ENCODE data around the gene SH3PXD2B.
"Not testable (repeated sequence)": the region's sequence is repeated elsewhere in the genome, so short reads cannot be mapped to it uniquely, and the experiment has no call there.

Gene SH3PXD2B

GRCh38 chr5:172399826-172400225, 54.5 kb downstream of the SH3PXD2B start:
- DNase-seq (ENCODE audit: low read depth) = no peak

- no peak for DNase-seq (ENCODE audit: low read depth)
Measured at GRCh38 chr5:172399336-172399735, 55.0 kb downstream of the SH3PXD2B start.

DNA sequence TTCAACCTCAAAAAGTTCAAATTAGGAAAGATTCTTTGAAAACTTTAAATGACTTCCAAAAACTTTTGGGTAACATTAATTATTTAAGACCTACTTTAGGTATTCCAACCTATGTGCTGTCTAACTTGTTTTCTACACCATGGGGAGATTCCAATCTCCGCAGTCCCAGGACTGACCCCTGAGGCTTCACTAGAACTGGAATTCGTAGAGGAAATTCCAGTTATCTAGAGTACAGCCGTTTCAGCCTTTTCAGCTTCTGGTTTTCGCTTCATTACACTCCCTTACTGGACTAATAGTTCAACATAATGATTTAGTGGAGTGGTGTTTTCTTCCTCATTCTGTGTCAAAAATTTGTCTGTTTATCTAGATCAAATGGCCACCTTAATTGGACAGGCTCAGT, 55.7 kb downstream of the SH3PXD2B start:
- DNase-seq (ENCODE audit: low read depth) = not testable (repeated sequence)

- not testable (repeated sequence) for DNase-seq (ENCODE audit: low read depth)
Measured at GRCh38 chr5:172396994-172397393, 57.3 kb downstream of the SH3PXD2B start.

GRCh38 chr5:172396220-172396619, 58.1 kb downstream of the SH3PXD2B start:
- DNase-seq (ENCODE audit: low read depth) = no peak

DNA sequence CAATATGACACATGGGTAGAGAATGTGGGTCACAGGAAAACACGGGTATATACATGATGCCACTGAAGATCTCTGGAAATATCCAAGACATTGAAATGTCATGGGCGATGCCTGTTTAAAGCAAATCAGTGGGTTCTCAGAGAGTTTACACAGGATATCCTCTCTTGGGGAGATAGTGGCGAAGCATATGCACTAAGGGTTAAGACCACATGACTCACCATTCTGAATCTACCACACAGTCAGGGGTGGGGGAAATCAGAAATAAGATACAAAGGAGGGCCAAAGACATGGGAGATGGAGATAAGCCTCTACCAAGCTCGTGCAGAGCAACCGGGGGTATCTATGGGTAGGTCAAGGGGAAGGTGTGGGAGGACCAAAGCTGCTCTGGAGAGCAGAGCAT, 58.8 kb downstream of the SH3PXD2B start:
- DNase-seq (ENCODE audit: low read depth) = peak; percentile 59

DNA sequence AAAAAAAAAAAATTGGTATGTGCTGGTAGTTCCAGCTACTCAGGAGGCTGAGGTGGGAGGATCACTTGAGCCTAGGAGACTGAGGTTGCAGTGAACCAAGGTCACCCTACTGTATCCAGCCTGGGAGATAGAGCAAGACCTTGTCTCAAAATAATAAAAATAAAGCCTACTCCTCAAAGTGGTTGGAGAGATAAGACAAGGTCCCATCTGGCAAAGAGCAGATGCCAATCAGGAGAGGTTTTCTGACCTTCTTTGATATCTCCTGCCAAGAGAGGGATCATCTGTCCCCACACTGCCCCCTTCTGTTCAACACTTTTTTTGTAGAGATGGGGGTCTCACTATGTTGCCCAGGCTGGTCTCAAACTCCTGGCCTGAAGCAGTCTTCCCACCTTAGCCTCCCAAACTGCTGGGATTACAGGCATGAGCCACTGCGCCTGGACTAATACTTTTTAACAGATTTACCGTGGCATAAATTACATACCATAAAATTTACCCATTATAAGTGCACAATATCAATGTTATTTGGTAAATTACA, 64.7 kb downstream of the SH3PXD2B start:
- no peak for DNase-seq (ENCODE audit: low read depth)

DNA sequence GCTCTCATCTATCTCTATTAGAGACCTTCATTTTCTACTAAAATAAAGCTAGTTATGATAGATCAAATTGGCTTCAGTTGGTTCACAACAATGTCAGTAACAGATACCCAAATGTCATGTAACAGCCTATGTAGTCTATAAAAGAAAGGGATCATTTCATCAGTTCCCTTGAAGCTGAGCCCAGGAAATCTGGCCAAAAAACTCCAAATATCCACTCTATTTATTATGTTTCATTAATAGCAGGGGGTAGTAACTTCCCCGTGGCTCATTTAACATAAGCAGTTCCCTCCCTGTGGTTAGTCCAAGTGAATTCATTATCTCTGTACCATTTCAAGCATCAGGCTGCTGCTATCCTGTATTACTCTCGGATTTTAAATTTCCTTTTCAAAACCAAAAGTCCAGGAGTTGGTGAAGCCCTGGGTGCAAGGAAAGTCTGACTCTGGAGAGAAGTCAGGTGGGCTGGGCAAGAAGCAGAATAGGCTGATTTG, 66.0 kb downstream of the SH3PXD2B start:
- DNase-seq (ENCODE audit: low read depth) = no peak

DNA sequence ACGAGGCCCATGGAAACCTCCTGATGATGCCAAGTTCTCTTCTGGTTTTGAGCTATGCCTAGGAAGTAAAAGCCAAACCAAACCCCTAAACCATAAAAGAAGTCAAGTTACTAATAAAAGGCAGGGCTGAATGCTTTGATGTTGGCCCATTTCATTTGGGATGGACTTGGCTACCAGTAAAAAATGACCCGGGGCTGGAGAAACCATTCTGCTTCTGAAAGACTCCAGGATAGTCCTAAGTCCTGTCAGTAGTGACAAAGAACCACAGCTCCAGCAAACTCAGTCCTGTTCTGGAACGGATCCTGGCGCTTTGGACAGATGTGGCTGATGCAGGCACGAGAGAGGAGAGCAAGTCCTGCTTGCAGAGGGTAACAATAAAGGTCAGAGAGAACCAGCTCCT, 68.6 kb downstream of the SH3PXD2B start:
- no peak for DNase-seq (ENCODE audit: low read depth)

DNA sequence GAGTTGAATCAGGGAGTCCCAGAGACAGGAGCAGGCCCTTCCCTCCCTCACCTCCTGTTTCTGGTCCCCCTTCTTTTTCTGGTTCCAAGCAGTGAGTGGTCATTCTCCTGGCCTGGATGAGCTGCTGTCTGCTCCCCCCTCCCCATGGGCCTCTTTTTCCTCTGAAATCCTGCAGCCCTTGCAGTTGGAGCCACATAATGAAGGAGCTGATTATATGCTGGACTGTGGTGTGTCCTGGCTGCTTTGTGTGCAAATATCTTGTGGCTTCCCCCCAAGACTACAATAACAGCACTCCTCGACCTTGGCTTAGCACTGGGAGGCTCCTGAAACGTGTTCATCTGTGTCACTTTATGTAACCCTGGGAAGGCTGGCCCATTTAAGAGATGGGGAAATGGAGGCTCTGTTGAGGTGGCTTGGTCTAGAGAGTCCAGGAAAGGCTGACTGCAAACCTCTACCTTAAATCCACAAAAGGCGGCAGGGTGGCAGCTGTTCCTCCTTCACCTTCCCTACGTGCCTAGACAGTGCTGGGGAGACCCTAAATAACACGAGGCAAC, 69.2 kb downstream of the SH3PXD2B start:
- no peak for DNase-seq (ENCODE audit: low read depth)

- peak; percentile 60 for DNase-seq (ENCODE audit: low read depth)
Measured at GRCh38 chr5:172383191-172383802, 71.0 kb downstream of the SH3PXD2B start.

DNA sequence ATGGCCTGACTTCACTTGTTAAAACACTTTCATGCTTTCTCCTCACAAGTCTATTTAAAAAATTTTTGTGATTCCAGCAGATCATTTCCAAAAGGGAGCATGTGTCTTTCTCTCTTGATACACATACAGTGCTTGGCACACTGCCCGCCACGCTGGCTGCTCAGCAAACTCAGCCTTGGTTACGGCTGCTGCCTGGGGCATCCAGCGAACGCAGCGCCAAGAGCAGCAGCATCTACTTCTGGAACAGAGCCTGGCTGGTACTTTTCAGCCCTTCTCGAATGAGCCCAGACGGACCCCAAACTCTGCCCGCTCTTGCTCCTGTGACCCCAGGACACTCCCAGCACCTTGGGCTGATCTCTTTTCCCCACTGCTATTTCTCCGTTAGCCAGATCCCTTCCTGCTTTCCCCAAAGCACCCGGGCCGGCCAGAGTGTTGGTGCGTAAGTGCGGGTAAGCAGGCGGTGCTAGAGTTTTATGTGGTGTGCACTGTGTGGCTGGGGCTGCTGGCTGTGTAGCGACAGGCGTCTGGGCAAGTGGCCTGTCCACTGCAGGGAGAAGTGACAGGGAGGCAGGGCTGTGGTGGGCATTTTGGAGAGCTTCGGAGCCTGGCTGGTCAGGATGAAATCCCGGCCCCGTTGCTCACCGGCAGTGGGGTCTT, 73.2 kb downstream of the SH3PXD2B start:
- DNase-seq (ENCODE audit: low read depth) = no peak

DNA sequence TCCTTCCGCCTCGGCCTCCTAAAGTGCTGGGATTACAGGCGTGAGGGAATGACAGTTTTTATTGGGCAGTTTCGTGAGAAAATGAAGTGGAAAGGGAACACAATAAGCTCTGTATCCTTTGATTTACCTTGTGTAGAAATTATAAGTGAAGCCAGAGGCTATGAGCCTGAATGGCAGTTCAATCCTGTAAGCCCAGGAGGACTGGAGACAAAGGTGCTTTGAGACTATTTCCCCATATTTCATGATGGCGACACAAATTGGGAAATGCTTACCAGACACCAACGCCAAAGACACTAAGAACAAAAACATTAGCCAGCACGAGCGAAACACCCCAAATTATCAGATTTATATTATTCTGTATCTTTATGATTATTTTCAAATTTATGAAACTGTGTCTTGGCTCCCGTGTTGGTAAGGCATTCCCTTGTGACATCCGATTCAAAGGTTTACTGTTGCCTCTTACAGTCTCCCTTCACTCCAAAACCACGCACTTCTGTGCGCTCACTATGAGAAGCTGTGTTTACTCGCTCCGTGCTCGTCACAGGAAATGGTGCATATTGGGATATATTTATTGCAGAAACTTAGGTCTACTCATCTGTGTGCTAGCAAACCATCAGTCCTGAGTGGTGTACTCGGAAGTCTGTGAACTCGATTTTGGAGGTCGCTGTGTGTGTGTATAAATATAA, 73.9 kb downstream of the SH3PXD2B start:
- DNase-seq (ENCODE audit: low read depth) = no peak

- DNase-seq (ENCODE audit: low read depth) = no peak
Measured at GRCh38 chr5:172379481-172379880, 74.8 kb downstream of the SH3PXD2B start.

DNA sequence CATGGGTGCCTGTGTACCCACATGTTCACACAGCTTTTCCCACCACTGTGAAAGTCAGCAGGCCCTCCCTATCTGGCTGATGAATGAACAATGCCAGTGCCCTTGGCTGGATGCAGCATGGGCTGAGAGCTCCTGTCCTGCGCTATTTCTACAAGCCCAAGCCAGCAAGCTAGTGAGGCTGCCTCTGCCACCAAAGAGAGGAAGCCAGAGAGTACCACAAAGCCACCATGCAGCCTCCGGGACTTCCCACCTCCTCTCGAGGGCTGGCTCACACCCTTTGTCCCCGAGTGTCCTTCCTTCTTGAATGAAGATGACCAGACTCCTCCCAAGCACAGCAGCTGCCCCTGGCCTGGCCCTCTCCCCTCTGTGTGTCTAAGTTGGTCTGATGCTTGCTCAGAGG, 76.5 kb downstream of the SH3PXD2B start:
- DNase-seq (ENCODE audit: low read depth) = no peak

GRCh38 chr5:172377438-172377837, 76.9 kb downstream of the SH3PXD2B start:
- DNase-seq (ENCODE audit: low read depth) = no peak

- DNase-seq (ENCODE audit: low read depth) = no peak
Measured at GRCh38 chr5:172374783-172375182, 79.5 kb downstream of the SH3PXD2B start.

GRCh38 chr5:172373680-172374079, 80.6 kb downstream of the SH3PXD2B start:
- DNase-seq (ENCODE audit: low read depth) = no peak

- no peak for DNase-seq (ENCODE audit: low read depth)
Measured at GRCh38 chr5:172371684-172372083, 82.6 kb downstream of the SH3PXD2B start.

GRCh38 chr5:172370648-172371545, 83.4 kb downstream of the SH3PXD2B start:
- DNase-seq (ENCODE audit: low read depth) = peak; percentile 74

GRCh38 chr5:172370237-172370640, 84.1 kb downstream of the SH3PXD2B start:
- no peak for DNase-seq (ENCODE audit: low read depth)

DNA sequence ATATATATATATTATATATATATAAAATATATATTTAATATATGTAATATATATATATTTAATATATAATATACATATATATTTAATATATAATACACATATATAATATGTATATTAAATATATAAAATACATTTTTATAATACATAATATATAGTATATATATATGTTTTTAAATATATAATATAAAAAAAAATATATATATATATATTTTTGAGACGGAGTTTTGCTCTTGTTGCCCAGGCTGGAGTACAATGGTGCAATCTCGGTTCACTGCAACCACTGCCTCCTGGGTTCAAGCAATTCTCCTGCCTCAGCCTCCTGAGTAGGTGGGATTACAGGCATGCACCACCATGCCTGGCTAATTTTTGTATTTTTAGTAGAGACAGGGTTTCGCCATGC, 85.6 kb downstream of the SH3PXD2B start:
- DNase-seq (ENCODE audit: low read depth) = not testable (repeated sequence)
